GM23338 (cell line): Measurements from ENCODE around the gene SYT9. TPM values are rescaled to one million over a fixed set of nuclear protein-coding genes. Genes with fewer than 3 reads are reported as not detected.

Source experiments
- ATAC-seq: fragments of 200-7000 bp; cut with Tn5 transposase; 3 replicates; pipeline ENCODE4 v1.9.1; 2020
- DNase-seq: peaks from one replicate; pipeline ENCODE4 v3.0.0-alpha.2; 2015; ENCODE audit warnings: low spot score
- H2AFZ ChIP-seq: fragments of 200-600 bp; sonication (generic); 2 replicates; pipeline ENCODE4 v1.8.0; 2016; ENCODE audit warnings: antibody characterized with exemption, mild to moderate bottlenecking, moderate library complexity
- H3F3A ChIP-seq: fragments of 200-600 bp; sonication (generic); replicated peaks from 2 replicates; pipeline ENCODE4 v1.8.0; 2017; ENCODE audit warnings: antibody characterized with exemption, mixed run types, low read depth
- H3K27ac ChIP-seq: fragments of 200-600 bp; sonication (generic); 2 replicates; pipeline ENCODE4 v1.6.1; 2016; ENCODE audit warnings: low read depth
- H3K27me3 ChIP-seq: fragments of 200-600 bp; sonication (generic); 2 replicates; pipeline ENCODE4 v1.8.0; 2016; ENCODE audit warnings: mild to moderate bottlenecking, mixed run types, moderate library complexity; ENCODE audit not compliant: insufficient read depth
- H3K36me3 ChIP-seq: fragments of 200-600 bp; sonication (generic); 2 replicates; pipeline ENCODE4 v1.8.0; 2016; ENCODE audit warnings: mild to moderate bottlenecking; ENCODE audit not compliant: insufficient read depth
- H3K4me1 ChIP-seq: fragments of 200-600 bp; sonication (generic); 2 replicates; pipeline ENCODE4 v1.8.0; 2016; ENCODE audit warnings: mild to moderate bottlenecking, moderate library complexity; ENCODE audit not compliant: insufficient read depth
- H3K4me2 ChIP-seq: fragments of 200-600 bp; sonication (generic); 2 replicates; pipeline ENCODE4 v1.7.1; 2017; ENCODE audit warnings: mixed run types
- H3K4me3 ChIP-seq: fragments of 200-600 bp; sonication (generic); 2 replicates; pipeline ENCODE4 v1.6.1; 2016; ENCODE audit warnings: mixed run types
- H3K79me2 ChIP-seq: fragments of 200-600 bp; sonication (generic); replicated peaks from 2 replicates; pipeline ENCODE4 v1.8.0; 2017; ENCODE audit warnings: mild to moderate bottlenecking; ENCODE audit not compliant: insufficient read depth
- H3K9me2 ChIP-seq: fragments of 200-600 bp; sonication (generic); 2 replicates; pipeline ENCODE4 v1.8.0; 2017; ENCODE audit not compliant: insufficient read depth
- H4K20me1 ChIP-seq: fragments of 200-600 bp; sonication (generic); replicated peaks from 2 replicates; pipeline ENCODE4 v1.8.0; 2017; ENCODE audit warnings: mild to moderate bottlenecking; ENCODE audit not compliant: insufficient read depth
- H3K27ac Mint-ChIP-seq: 2 replicates; pipeline ENCODE4 v1.8.0; 2020; ENCODE audit warnings: inconsistent platforms, mild to moderate bottlenecking, moderate library complexity, mixed read lengths
- H3K27me3 Mint-ChIP-seq: 3 replicates; pipeline ENCODE4 v1.8.0; 2022; ENCODE audit warnings: low read depth, mild to moderate bottlenecking, moderate library complexity, mixed read lengths, inconsistent platforms; ENCODE audit not compliant: insufficient read depth, poor library complexity
- H3K36me3 Mint-ChIP-seq: 3 replicates; pipeline ENCODE4 v1.8.0; 2021; ENCODE audit warnings: low read depth, mild to moderate bottlenecking, inconsistent platforms, moderate library complexity, mixed read lengths
- H3K4me1 Mint-ChIP-seq: 3 replicates; pipeline ENCODE4 v1.8.0; 2020; ENCODE audit warnings: mild to moderate bottlenecking, inconsistent platforms, mixed read lengths
- H3K4me3 Mint-ChIP-seq: 3 replicates; pipeline ENCODE4 v1.8.0; 2021; ENCODE audit warnings: moderate library complexity, mild to moderate bottlenecking, inconsistent platforms, mixed read lengths
- H3K9me3 Mint-ChIP-seq: 3 replicates; pipeline ENCODE4 v1.8.0; 2020; ENCODE audit warnings: moderate library complexity, mild to moderate bottlenecking, inconsistent platforms, mixed read lengths
- CREB1 ChIP-seq: fragments of 250-450 bp; sonication (Bioruptor Pico); IDR thresholded peaks from 2 replicates; pipeline ENCODE4 v1.5.0; 2020; ENCODE audit warnings: low read depth, mild to moderate bottlenecking, moderate library complexity
- CTCF ChIP-seq, 2 experiments: fragments of 200-600 bp in 1 of 2; sonication (generic) in 1 of 2; conservative IDR thresholded peaks; 2 replicates each; pipeline versions ENCODE4 v1.5.1 to v1.6.1; 2016 to 2017; ENCODE audit warnings: antibody characterized with exemption in 2 of 2, low read depth in 2 of 2, mild to moderate bottlenecking in 2 of 2, moderate library complexity in 1 of 2
- EZH2 ChIP-seq: fragments of 200-600 bp; sonication (generic); IDR thresholded peaks from one replicate; pipeline ENCODE4 v1.8.0; 2017; ENCODE audit warnings: antibody characterized with exemption, mild to moderate bottlenecking, low read depth; ENCODE audit not compliant: unreplicated experiment
- JUNB ChIP-seq: IDR thresholded peaks from one replicate; pipeline ENCODE4 v1.6.1; 2016; ENCODE audit warnings: antibody characterized with exemption; ENCODE audit not compliant: unreplicated experiment
- NANOG ChIP-seq: IDR thresholded peaks from 2 replicates; pipeline ENCODE4 v1.6.1; 2016; ENCODE audit warnings: antibody characterized with exemption, borderline replicate concordance
- POLR2AphosphoS5 ChIP-seq: IDR thresholded peaks from 2 replicates; pipeline ENCODE4 v1.6.1; 2016; ENCODE audit warnings: antibody characterized with exemption, low read depth
- STAT1 ChIP-seq: IDR thresholded peaks from one replicate; pipeline ENCODE4 v1.6.1; 2016; ENCODE audit warnings: antibody characterized with exemption; ENCODE audit not compliant: unreplicated experiment
- ZNF114 ChIP-seq: fragments of 250-450 bp; sonication (Bioruptor Pico); IDR thresholded peaks from 2 replicates; pipeline ENCODE4 v1.5.0; 2020; ENCODE audit warnings: mild to moderate bottlenecking, moderate library complexity
- ZNF331 ChIP-seq: fragments of 250-450 bp; sonication (Bioruptor Pico); IDR thresholded peaks from 2 replicates; pipeline ENCODE4 v1.5.0; 2020; ENCODE audit warnings: low read depth, mild to moderate bottlenecking, moderate library complexity
- polyA plus RNA-seq: library from polyadenylated mRNA; unstranded; fragments of >200 nt; fragmentation: Nextera tagmentation; extraction: Ambion mirVana; gene quantifications from 2 replicates; pipeline ENCODE4 v1.2.1, GENCODE V29; 2016
- total RNA-seq: library from RNA; depleted of rRNA; stranded (reverse); fragments of >200 nt; shearing (Covaris generic); gene quantifications from 2 replicates; pipeline ENCODE4 v1.2.3, GENCODE V29; 2014
- TF ChIP-seq, protein P1 (sequence below): IDR thresholded peaks from 2 replicates; pipeline ENCODE4 v1.6.1; 2016; ENCODE audit warnings: antibody characterized with exemption
- TF ChIP-seq, protein P2 (sequence below): fragments of 250-450 bp; sonication (Bioruptor Pico); IDR thresholded peaks from 2 replicates; pipeline ENCODE4 v1.5.0; 2020; ENCODE audit warnings: mild to moderate bottlenecking, moderate library complexity

Gene SYT9
- total and polyA plus RNA-seq, 2 experiments from 2014 or later = 0.91 to 2.4 TPM

- Histone ChIP-seq H3K36me3 (no peaks in the 10 kb centered on the region), H3K4me1 (no peaks in the 10 kb centered on the region), H3K9me2 (no peaks in the 10 kb centered on the region; the same call in 1 of the 2 replicates), H3K27ac (no peak overlapping the region), H3K27me3 (no peaks in the 10 kb centered on the region), H3K4me3 (no peak overlapping the region), H3F3A (no peaks in the 10 kb centered on the region), H3K79me2 (no peaks in the 10 kb centered on the region), H3K4me2 (no peak overlapping the region), H2AFZ (no peak overlapping the region), H4K20me1 (no peaks in the 10 kb centered on the region)
- Mint-ChIP-seq H3K27me3 (no peaks in the 10 kb centered on the region), H3K4me1 (no peaks in the 10 kb centered on the region), H3K9me3 (peaks cover 16% of the 10 kb centered on the region; the same call in 2 of the 3 replicates), H3K27ac (no peak overlapping the region), H3K36me3 (peaks cover 2% of the 10 kb centered on the region; the same call in 2 of the 3 replicates), H3K4me3 (no peak overlapping the region)
- ATAC-seq = no peak
- no peak for DNase-seq
- TF ChIP-seq STAT1 (no peak), EZH2 (no peak), ZNF331 (CRISPR knock-in tag) (no peak), NANOG (no peak), CTCF (conservative IDR thresholded peaks at IDR 0.05; ENCODE audit: low read depth in 2 of 2) (no peak), CREB1 (no peak), JUNB (no peak), ZNF114 (no peak)
Measured at GRCh38 chr11:7376386-7376785, 124.7 kb downstream of the SYT9 start.

DNA sequence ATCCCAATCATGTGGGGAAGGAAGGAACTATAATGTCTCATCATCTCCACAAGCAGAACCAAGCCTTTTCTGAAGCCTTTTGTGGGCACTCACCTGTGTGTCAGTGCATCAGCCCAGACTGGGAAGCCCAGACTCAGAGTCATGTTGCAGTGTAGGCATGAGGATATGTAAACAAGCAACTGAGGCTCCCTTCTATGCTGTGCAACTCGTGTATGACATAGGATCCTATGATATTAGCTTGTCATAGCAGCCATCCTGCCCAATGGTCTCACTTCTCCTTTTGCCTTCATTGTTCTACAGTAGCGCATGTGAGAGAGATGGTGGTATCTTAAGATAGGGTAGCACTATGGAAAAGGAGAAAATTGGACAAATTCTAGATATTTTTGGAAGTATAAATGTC, 130.2 kb downstream of the SYT9 start:
- H3K9me3 Mint-ChIP-seq = no peaks in the 10 kb centered on the region
- TF ChIP-seq CTCF (conservative IDR thresholded peaks at IDR 0.05; ENCODE audit: low read depth in 2 of 2) (no peak), CREB1 (no peak), NANOG (no peak), EZH2 (no peak), POLR2AphosphoS5 (no peak), ZNF331 (CRISPR knock-in tag) (no peak)
- TF ChIP-seq, protein P1, sequence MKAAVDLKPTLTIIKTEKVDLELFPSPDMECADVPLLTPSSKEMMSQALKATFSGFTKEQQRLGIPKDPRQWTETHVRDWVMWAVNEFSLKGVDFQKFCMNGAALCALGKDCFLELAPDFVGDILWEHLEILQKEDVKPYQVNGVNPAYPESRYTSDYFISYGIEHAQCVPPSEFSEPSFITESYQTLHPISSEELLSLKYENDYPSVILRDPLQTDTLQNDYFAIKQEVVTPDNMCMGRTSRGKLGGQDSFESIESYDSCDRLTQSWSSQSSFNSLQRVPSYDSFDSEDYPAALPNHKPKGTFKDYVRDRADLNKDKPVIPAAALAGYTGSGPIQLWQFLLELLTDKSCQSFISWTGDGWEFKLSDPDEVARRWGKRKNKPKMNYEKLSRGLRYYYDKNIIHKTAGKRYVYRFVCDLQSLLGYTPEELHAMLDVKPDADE = no peak
- TF ChIP-seq, protein P2, sequence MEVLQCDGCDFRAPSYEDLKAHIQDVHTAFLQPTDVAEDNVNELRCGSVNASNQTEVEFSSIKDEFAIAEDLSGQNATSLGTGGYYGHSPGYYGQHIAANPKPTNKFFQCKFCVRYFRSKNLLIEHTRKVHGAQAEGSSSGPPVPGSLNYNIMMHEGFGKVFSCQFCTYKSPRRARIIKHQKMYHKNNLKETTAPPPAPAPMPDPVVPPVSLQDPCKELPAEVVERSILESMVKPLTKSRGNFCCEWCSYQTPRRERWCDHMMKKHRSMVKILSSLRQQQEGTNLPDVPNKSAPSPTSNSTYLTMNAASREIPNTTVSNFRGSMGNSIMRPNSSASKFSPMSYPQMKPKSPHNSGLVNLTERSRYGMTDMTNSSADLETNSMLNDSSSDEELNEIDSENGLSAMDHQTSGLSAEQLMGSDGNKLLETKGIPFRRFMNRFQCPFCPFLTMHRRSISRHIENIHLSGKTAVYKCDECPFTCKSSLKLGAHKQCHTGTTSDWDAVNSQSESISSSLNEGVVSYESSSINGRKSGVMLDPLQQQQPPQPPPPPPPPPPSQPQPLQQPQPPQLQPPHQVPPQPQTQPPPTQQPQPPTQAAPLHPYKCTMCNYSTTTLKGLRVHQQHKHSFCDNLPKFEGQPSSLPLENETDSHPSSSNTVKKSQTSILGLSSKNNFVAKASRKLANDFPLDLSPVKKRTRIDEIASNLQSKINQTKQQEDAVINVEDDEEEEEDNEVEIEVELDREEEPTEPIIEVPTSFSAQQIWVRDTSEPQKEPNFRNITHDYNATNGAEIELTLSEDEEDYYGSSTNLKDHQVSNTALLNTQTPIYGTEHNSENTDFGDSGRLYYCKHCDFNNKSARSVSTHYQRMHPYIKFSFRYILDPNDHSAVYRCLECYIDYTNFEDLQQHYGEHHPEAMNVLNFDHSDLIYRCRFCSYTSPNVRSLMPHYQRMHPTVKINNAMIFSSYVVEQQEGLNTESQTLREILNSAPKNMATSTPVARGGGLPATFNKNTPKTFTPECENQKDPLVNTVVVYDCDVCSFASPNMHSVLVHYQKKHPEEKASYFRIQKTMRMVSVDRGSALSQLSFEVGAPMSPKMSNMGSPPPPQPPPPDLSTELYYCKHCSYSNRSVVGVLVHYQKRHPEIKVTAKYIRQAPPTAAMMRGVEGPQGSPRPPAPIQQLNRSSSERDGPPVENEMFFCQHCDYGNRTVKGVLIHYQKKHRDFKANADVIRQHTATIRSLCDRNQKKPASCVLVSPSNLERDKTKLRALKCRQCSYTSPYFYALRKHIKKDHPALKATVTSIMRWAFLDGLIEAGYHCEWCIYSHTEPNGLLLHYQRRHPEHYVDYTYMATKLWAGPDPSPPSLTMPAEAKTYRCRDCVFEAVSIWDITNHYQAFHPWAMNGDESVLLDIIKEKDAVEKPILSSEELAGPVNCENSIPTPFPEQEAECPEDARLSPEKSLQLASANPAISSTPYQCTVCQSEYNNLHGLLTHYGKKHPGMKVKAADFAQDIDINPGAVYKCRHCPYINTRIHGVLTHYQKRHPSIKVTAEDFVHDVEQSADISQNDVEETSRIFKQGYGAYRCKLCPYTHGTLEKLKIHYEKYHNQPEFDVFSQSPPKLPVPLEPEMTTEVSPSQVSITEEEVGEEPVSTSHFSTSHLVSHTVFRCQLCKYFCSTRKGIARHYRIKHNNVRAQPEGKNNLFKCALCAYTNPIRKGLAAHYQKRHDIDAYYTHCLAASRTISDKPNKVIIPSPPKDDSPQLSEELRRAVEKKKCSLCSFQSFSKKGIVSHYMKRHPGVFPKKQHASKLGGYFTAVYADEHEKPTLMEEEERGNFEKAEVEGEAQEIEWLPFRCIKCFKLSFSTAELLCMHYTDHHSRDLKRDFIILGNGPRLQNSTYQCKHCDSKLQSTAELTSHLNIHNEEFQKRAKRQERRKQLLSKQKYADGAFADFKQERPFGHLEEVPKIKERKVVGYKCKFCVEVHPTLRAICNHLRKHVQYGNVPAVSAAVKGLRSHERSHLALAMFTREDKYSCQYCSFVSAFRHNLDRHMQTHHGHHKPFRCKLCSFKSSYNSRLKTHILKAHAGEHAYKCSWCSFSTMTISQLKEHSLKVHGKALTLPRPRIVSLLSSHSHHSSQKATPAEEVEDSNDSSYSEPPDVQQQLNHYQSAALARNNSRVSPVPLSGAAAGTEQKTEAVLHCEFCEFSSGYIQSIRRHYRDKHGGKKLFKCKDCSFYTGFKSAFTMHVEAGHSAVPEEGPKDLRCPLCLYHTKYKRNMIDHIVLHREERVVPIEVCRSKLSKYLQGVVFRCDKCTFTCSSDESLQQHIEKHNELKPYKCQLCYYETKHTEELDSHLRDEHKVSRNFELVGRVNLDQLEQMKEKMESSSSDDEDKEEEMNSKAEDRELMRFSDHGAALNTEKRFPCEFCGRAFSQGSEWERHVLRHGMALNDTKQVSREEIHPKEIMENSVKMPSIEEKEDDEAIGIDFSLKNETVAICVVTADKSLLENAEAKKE = no peak

More for the DNA sequence above, 130.2 kb downstream of the SYT9 start:
- H3K4me3 Mint-ChIP-seq = no peak overlapping the region
- H3K36me3 Mint-ChIP-seq = no peaks in the 10 kb centered on the region
- no peak overlapping the region for H3K27ac Mint-ChIP-seq
- no peaks in the 10 kb centered on the region for H3K36me3 ChIP-seq
- H3K27me3 ChIP-seq = no peaks in the 10 kb centered on the region
- no peaks in the 10 kb centered on the region for H3K27me3 Mint-ChIP-seq
- no peaks in the 10 kb centered on the region for H4K20me1 ChIP-seq
- H3K4me3 ChIP-seq = no peak overlapping the region
- no peak overlapping the region for H2AFZ ChIP-seq
- ATAC-seq (no peak), DNase-seq (no peak)
- no peaks in the 10 kb centered on the region for H3K9me2 ChIP-seq
- no peaks in the 10 kb centered on the region for H3K4me1 Mint-ChIP-seq
- H3K4me2 ChIP-seq = no peak overlapping the region
- no peak overlapping the region for H3K27ac ChIP-seq
- H3K4me1 ChIP-seq = no peaks in the 10 kb centered on the region
- no peaks in the 10 kb centered on the region for H3K79me2 ChIP-seq
- no peaks in the 10 kb centered on the region for H3F3A ChIP-seq
